Pancreas (tissue), 10 donors: ENCODE measurements around the gene PALLD. TPM values are rescaled to one million over a fixed set of nuclear protein-coding genes. Genes with fewer than 3 reads are reported as not detected.
A peak's percentile ranks its signal among the peaks of the same experiment; 100 is the strongest.

Experiments used
- ATAC-seq, 4 donors: fragments of 200-7000 bp; cut with Tn5 transposase; one replicate each; pipeline versions ENCODE4 v1.8.0 to v1.9.1; 2020; ENCODE audit warnings: mild to moderate bottlenecking in 4 of 4, moderate library complexity in 4 of 4
- DNase-seq, 6 donors: peaks; one replicate each; pipeline ENCODE4 v3.0.0-alpha.2; 2020
- FAIRE-seq: peaks from 2 replicates; lab custom pipeline; 2012; peaks lifted over from hg19 to GRCh38; lab: Jason Lieb, UNC
- H3K27ac ChIP-seq, 4 donors: fragments of 200-600 bp; sonication (generic); 1 replicate in 3 of 4; 2 replicates in 1 of 4; pipeline versions ENCODE4 v1.5.0 to v1.8.0; 2020
- H3K27me3 ChIP-seq, 4 donors: fragments of 200-600 bp; one replicate each; pipeline ENCODE4 v1.8.0; 2021
- H3K36me3 ChIP-seq, 3 donors: fragments of 200-600 bp; sonication (generic) in 1 of 3; one replicate each; pipeline versions ENCODE4 v1.5.0 to v1.8.0; 2020 to 2021
- H3K4me1 ChIP-seq, 3 donors: fragments of 200-600 bp; one replicate each; pipeline ENCODE4 v1.8.0; 2021
- H3K4me3 ChIP-seq, 4 donors: fragments of 200-600 bp; sonication (generic) in 2 of 4; one replicate each; pipeline versions ENCODE4 v1.5.0 to v1.8.0; 2020 to 2021
- H3K9me3 ChIP-seq, 4 donors: fragments of 200-600 bp; one replicate each; pipeline ENCODE4 v1.8.0; 2021
- CTCF ChIP-seq, 4 donors: fragments of 200-600 bp; sonication (generic) in 3 of 4; IDR thresholded peaks; one replicate each; pipeline versions ENCODE4 v1.5.0 to v1.8.0; 2021; ENCODE audit warnings: antibody characterized with exemption in 4 of 4
- WGBS, 2 donors: extraction: QIAGEN DNeasy Blood & Tissue Kit; methylation state at CpG; one replicate each; pipeline ENCODE4 v1.1.7; 2013; 5-methylcytosine and 5-hydroxymethylcytosine counted together
- intact Hi-C, 3 donors: fragments of 100-400 bp; cut with DNase I; formaldehyde crosslinking; loops; one replicate each; pipeline versions ENCODE4 v1.11.1 to v1.14.2; 2022
- polyA plus RNA-seq, 2 donors: library from polyadenylated mRNA; stranded (reverse); fragments of 200-250 nt; gene quantifications; one replicate each; pipeline ENCODE4 v1.2.3, GENCODE V29; 2013
- total RNA-seq, 6 donors: library from RNA; stranded (reverse); fragmentation: NEBNext Ultra II Directional in 4 of 6; extraction: Animal tissue kit (Norgen Biotek cat#: 25700) in 4 of 6; gene quantifications; one replicate each; pipeline versions ENCODE4 v1.2.1 to v1.2.4, GENCODE V29; 2021 to 2023
- donor health status: healthy with polysubstance abuse.
- donor health status: DM: no; HTN: no; CAD: no; lungs with moderate emphysema.
- donor health status: DM: no; HTN: no; CAD: no.
- donor health status: control.
- donor health status: control.
- donor health status: Bipolar disorder and iron deficiency.
- donor health status: DM: yes; HTN: yes; CAD: no.
- donor health status: DM: no; HTN: no; CAD: no.
- donor health status: DM: no; HTN: no; CAD: no.
- donor health status: DM: yes; HTN: yes; CAD: no.

The PALLD gene
- total and polyA plus RNA-seq, 8 donors: 4.4 to 44.2 (median 14.1) TPM

- no peak overlapping the region for H3K4me3 ChIP-seq
- 80 to 96% methylated on average over 1 of the region's 1 CpG for WGBS, 2 donors
- H3K27ac ChIP-seq: no peak overlapping the region
- FAIRE-seq: no peak
- no peaks in the 10 kb centered on the region for H3K36me3 ChIP-seq
- ATAC-seq: no peak
- H3K9me3 ChIP-seq: no peaks in the 10 kb centered on the region
- no peaks in the 10 kb centered on the region for H3K4me1 ChIP-seq
- no peaks in the 10 kb centered on the region for H3K27me3 ChIP-seq
- no peak for TF ChIP-seq CTCF (IDR thresholded peaks at IDR 0.05)
- no peak for DNase-seq
- intact Hi-C loops: no loop called here
Observed at GRCh38 chr4:168870004-168870403, 373.2 kb downstream of the PALLD start.

GRCh38 chr4:168871632-168872031 lies 374.8 kb downstream of the PALLD start:
- no peak for ATAC-seq
- H3K4me1 ChIP-seq: no peaks in the 10 kb centered on the region
- FAIRE-seq: no peak
- no peaks in the 10 kb centered on the region for H3K27me3 ChIP-seq
- no peak overlapping the region for H3K27ac ChIP-seq
- WGBS, 2 donors: 85 to 89% methylated on average over 4 of the region's 4 CpGs
- no peak for DNase-seq
- H3K36me3 ChIP-seq: no peaks in the 10 kb centered on the region
- intact Hi-C loops: no loop called here
- no peak overlapping the region for H3K4me3 ChIP-seq
- no peaks in the 10 kb centered on the region for H3K9me3 ChIP-seq
- TF ChIP-seq CTCF (IDR thresholded peaks at IDR 0.05): no peak

- no peak for FAIRE-seq
- intact Hi-C loops: no loop called here
- H3K27ac ChIP-seq: no peak overlapping the region
- no peak overlapping the region for H3K4me3 ChIP-seq
- H3K36me3 ChIP-seq: no peaks in the 10 kb centered on the region
- no peak for ATAC-seq
- WGBS, 2 donors: 64 to 69% methylated on average over 2 of the region's 2 CpGs
- no peak for DNase-seq
- no peaks in the 10 kb centered on the region for H3K4me1 ChIP-seq
- no peak for TF ChIP-seq CTCF (IDR thresholded peaks at IDR 0.05)
- H3K9me3 ChIP-seq: no peaks in the 10 kb centered on the region
- no peaks in the 10 kb centered on the region for H3K27me3 ChIP-seq
Observed at GRCh38 chr4:168874083-168874482, 377.2 kb downstream of the PALLD start.

GRCh38 chr4:168876106-168876505 lies 379.3 kb downstream of the PALLD start:
- 93 to 100% methylated on average over 1 of the region's 1 CpG for WGBS, 2 donors
- intact Hi-C loops: no loop called here
- no peaks in the 10 kb centered on the region for H3K27me3 ChIP-seq
- ATAC-seq: no peak
- FAIRE-seq: no peak
- H3K4me3 ChIP-seq: no peak overlapping the region
- no peaks in the 10 kb centered on the region for H3K9me3 ChIP-seq
- DNase-seq: no peak
- no peaks in the 10 kb centered on the region for H3K36me3 ChIP-seq
- no peak for TF ChIP-seq CTCF (IDR thresholded peaks at IDR 0.05)
- H3K4me1 ChIP-seq: no peaks in the 10 kb centered on the region
- H3K27ac ChIP-seq: no peak overlapping the region

GRCh38 chr4:168877511-168878491 lies 380.9 kb downstream of the PALLD start:
- Histone ChIP-seq H3K27ac (peak overlapping the region in 3 of 4 donors; percentile 14 to 62 (median 58)), H3K27me3 (no peaks in the 10 kb centered on the region), H3K36me3 (no peaks in the 10 kb centered on the region), H3K4me1 (no peaks in the 10 kb centered on the region), H3K4me3 (peak overlapping the region; percentile 28 to 55 (median 41)), H3K9me3 (no peaks in the 10 kb centered on the region)
- ATAC-seq (peak; percentile 78 to 87 (median 84)), DNase-seq (peak; percentile 24 to 83 (median 40)), FAIRE-seq (no peak)
- TF ChIP-seq CTCF (IDR thresholded peaks at IDR 0.05): no peak
- 5 to 13% methylated on average over 88 to 108 of the region's 108 CpGs for WGBS, 2 donors
- intact Hi-C loops: no loop called here
